HCT116 (cell line): Measurements from ENCODE around the gene SULT1C3. TPM values are rescaled to one million over a fixed set of nuclear protein-coding genes. Genes with fewer than 3 reads are reported as not detected.

Source experiments
- ATAC-seq: fragments of 200-7000 bp; cut with Tn5 transposase; 2 replicates; pipeline ENCODE4 v1.9.1; 2020; ENCODE audit warnings: mild to moderate bottlenecking, moderate library complexity
- BruUV-seq: library from RNA; stranded (reverse); fragments of 400-500 nt; replicated peaks from 2 replicates; lab custom pipeline; 2021; lab: Mats Ljungman, UMichigan
- CTCF ChIA-PET: fragments of 300-600 bp; sonication (Branson Sonifier 250); formaldehyde crosslinking; loops from one replicate; lab custom pipeline; 2021; ENCODE audit warnings: antibody characterized with exemption; lab: Charles Lee
- POLR2A ChIA-PET: fragments of 300-600, 350-600 bp; sonication (Branson Sonifier 250); formaldehyde crosslinking; loops from one replicate; lab custom pipeline; 2021; ENCODE audit warnings: antibody characterized with exemption; lab: Charles Lee
- RAD21 ChIA-PET, 2 experiments: fragments of 300-600 bp; sonication (Branson Sonifier 250); formaldehyde crosslinking; loops; one replicate each; lab custom pipeline; 2023; ENCODE audit warnings: low total read pairs in 2 of 2; ENCODE audit not compliant: uncharacterized antibody in 2 of 2, unreplicated experiment in 2 of 2, low non-redundant PET in 1 of 2; lab: Charles Lee
- DNase-seq: peaks from one replicate; pipeline ENCODE4 v3.0.0-alpha.2; 2010; ENCODE audit warnings: low read depth, low spot score
- H2AFZ ChIP-seq: fragments of 200-600 bp; shearing (Covaris generic), sonication (generic); 2 replicates; pipeline ENCODE4 v1.6.1; 2017; ENCODE audit warnings: low read depth, mixed run types, mixed read lengths, antibody characterized with exemption, low read length; ENCODE audit not compliant: poor library complexity, severe bottlenecking
- H3K27ac ChIP-seq: 2 replicates; pipeline ENCODE4 v1.5.1; 2012; ENCODE audit warnings: low read depth, low read length
- H3K27me3 ChIP-seq: fragments of 200-600 bp; sonication (generic); 2 replicates; pipeline ENCODE4 v1.6.1; 2016; ENCODE audit warnings: mixed run types, low read length, mixed read lengths; ENCODE audit not compliant: insufficient read depth
- H3K36me3 ChIP-seq, 2 experiments: fragments of 200-500 bp in 1 of 2; fragments of 200-600 bp in 1 of 2; sonication (Bioruptor generic) in 1 of 2; sonication (generic) in 1 of 2; 2 replicates each; pipeline versions ENCODE4 v1.5.1 to v1.6.1; 2014 to 2016; ENCODE audit warnings: low read length in 2 of 2, inconsistent platforms in 1 of 2, mixed read lengths in 1 of 2, mixed run types in 1 of 2; ENCODE audit not compliant: insufficient read depth in 2 of 2, control insufficient read depth in 1 of 2
- H3K4me1 ChIP-seq, 2 experiments: fragments of 200-600 bp in 1 of 2; sonication (generic) in 1 of 2; 2 replicates each; pipeline versions ENCODE4 v1.5.1 to v1.6.1; 2012 to 2017; ENCODE audit warnings: low read length in 2 of 2, inconsistent platforms in 1 of 2, mild to moderate bottlenecking in 1 of 2, mixed read lengths in 1 of 2, mixed run types in 1 of 2, moderate library complexity in 1 of 2; ENCODE audit not compliant: insufficient read depth in 2 of 2, control insufficient read depth in 1 of 2
- H3K4me2 ChIP-seq: fragments of 200-600 bp; sonication (generic); 2 replicates; pipeline ENCODE4 v1.6.1; 2017; ENCODE audit warnings: mixed run types, low read length, mixed read lengths
- H3K4me3 ChIP-seq, 2 experiments: fragments of 200-600 bp in 1 of 2; sonication (generic) in 1 of 2; replicated peaks in 1 of 2; 2 replicates each; pipeline ENCODE4 v1.5.1; 2011 to 2016; ENCODE audit warnings: low read length in 2 of 2, control low read depth in 1 of 2, low read depth in 1 of 2, mild to moderate bottlenecking in 1 of 2, mixed read lengths in 1 of 2, mixed run types in 1 of 2
- H3K79me2 ChIP-seq: fragments of 200-600 bp; sonication (generic); 2 replicates; pipeline ENCODE4 v1.6.1; 2017; ENCODE audit warnings: mild to moderate bottlenecking, mixed run types, low read length, moderate library complexity, mixed read lengths; ENCODE audit not compliant: insufficient read depth
- H3K9ac ChIP-seq: fragments of 200-600 bp; sonication (generic); 2 replicates; pipeline ENCODE4 v1.6.1; 2016; ENCODE audit warnings: low read length, mixed read lengths
- H3K9me2 ChIP-seq: fragments of 200-600 bp; sonication (generic), shearing (Covaris generic); 2 replicates; pipeline ENCODE4 v1.6.1; 2017; ENCODE audit warnings: mixed run types, mild to moderate bottlenecking, moderate library complexity; ENCODE audit not compliant: insufficient read depth
- H3K9me3 ChIP-seq, 2 experiments: fragments of 200-500 bp in 1 of 2; fragments of 200-600 bp in 1 of 2; sonication (Bioruptor generic) in 1 of 2; sonication (generic) in 1 of 2; 2 replicates each; pipeline ENCODE4 v1.6.1; 2014 to 2017; ENCODE audit warnings: low read length in 2 of 2, mixed read lengths in 2 of 2, inconsistent platforms in 1 of 2, low read depth in 1 of 2, mild to moderate bottlenecking in 1 of 2, mixed run types in 1 of 2, moderate library complexity in 1 of 2; ENCODE audit not compliant: control insufficient read depth in 1 of 2, insufficient read depth in 1 of 2
- H4K20me1 ChIP-seq: fragments of 200-600 bp; sonication (generic), shearing (Covaris generic); 2 replicates; pipeline ENCODE4 v1.6.1; 2017; ENCODE audit warnings: mixed run types, mild to moderate bottlenecking, moderate library complexity; ENCODE audit not compliant: insufficient read depth
- ATF3 ChIP-seq: IDR thresholded peaks from 2 replicates; pipeline ENCODE4 v1.6.1; 2012
- CBX3 ChIP-seq: IDR thresholded peaks from 2 replicates; pipeline ENCODE4 v1.6.1; 2012; ENCODE audit warnings: low read depth
- CEBPB ChIP-seq: IDR thresholded peaks from 2 replicates; pipeline ENCODE4 v1.6.1; 2012; ENCODE audit warnings: low read depth
- EZH2 ChIP-seq: fragments of 200-600 bp; sonication (generic); IDR thresholded peaks from 2 replicates; pipeline ENCODE4 v1.6.1; 2017; ENCODE audit warnings: antibody characterized with exemption, mixed run types
- FOSL1 ChIP-seq: IDR thresholded peaks from 2 replicates; pipeline ENCODE4 v1.6.1; 2012; ENCODE audit warnings: low read depth
- JUND ChIP-seq: IDR thresholded peaks from 2 replicates; pipeline ENCODE4 v1.6.1; 2012
- POLR2AphosphoS5 ChIP-seq: IDR thresholded peaks from 2 replicates; pipeline ENCODE4 v1.6.1; 2011; ENCODE audit warnings: mild to moderate bottlenecking, low read depth, low read length, moderate library complexity
- TCF7L2 ChIP-seq: IDR thresholded peaks from 2 replicates; pipeline ENCODE4 v1.7.0; 2011; ENCODE audit warnings: borderline replicate concordance, inconsistent platforms; ENCODE audit not compliant: insufficient read depth, insufficient read length; ENCODE audit errors: extremely low read depth
- YY1 ChIP-seq: IDR thresholded peaks from 2 replicates; pipeline ENCODE4 v1.6.1; 2011; ENCODE audit warnings: low read length, low read depth, moderate library complexity, mild to moderate bottlenecking; ENCODE audit not compliant: insufficient replicate concordance; ENCODE audit errors: extremely low read depth
- ZBTB33 ChIP-seq: IDR thresholded peaks from 2 replicates; pipeline ENCODE4 v1.6.1; 2011; ENCODE audit warnings: mild to moderate bottlenecking, low read length, moderate library complexity; ENCODE audit not compliant: insufficient replicate concordance; ENCODE audit errors: extremely low read depth
- ZFX ChIP-seq: fragments of 450-650 bp; IDR thresholded peaks from 2 replicates; pipeline ENCODE4 v1.6.1; 2017
- intact Hi-C: fragments of 100-400 bp; cut with micrococcal nuclease; formaldehyde crosslinking; loops from 2 replicates; pipeline ENCODE4 v1.10.0; 2022
- total RNA-seq: library from RNA; stranded (reverse); gene quantifications from one replicate; pipeline ENCODE4 v1.2.1, GENCODE V29; 2021; ENCODE audit not compliant: unreplicated experiment
- TF ChIP-seq, protein P1 (sequence below): IDR thresholded peaks from 2 replicates; pipeline ENCODE4 v1.6.1; 2012; ENCODE audit warnings: low read depth
- TF ChIP-seq, protein P2 (sequence below), 3 experiments: fragments of 200-600 bp in 1 of 3; sonication (generic) in 1 of 3; IDR thresholded peaks in 2 of 3; conservative IDR thresholded peaks in 1 of 3; 2 replicates each; pipeline ENCODE4 v1.5.1; 2012 to 2017; ENCODE audit warnings: low read depth in 2 of 3, low read length in 2 of 3, antibody characterized with exemption in 1 of 3, borderline replicate concordance in 1 of 3, control low read depth in 1 of 3, mild to moderate bottlenecking in 1 of 3, mixed read lengths in 1 of 3, mixed run types in 1 of 3, moderate library complexity in 1 of 3; ENCODE audit not compliant: insufficient read depth in 1 of 3

The SULT1C3 gene
- total RNA-seq, 1 experiment from 2014 or later, result not detected

- TF ChIP-seq, protein P1, sequence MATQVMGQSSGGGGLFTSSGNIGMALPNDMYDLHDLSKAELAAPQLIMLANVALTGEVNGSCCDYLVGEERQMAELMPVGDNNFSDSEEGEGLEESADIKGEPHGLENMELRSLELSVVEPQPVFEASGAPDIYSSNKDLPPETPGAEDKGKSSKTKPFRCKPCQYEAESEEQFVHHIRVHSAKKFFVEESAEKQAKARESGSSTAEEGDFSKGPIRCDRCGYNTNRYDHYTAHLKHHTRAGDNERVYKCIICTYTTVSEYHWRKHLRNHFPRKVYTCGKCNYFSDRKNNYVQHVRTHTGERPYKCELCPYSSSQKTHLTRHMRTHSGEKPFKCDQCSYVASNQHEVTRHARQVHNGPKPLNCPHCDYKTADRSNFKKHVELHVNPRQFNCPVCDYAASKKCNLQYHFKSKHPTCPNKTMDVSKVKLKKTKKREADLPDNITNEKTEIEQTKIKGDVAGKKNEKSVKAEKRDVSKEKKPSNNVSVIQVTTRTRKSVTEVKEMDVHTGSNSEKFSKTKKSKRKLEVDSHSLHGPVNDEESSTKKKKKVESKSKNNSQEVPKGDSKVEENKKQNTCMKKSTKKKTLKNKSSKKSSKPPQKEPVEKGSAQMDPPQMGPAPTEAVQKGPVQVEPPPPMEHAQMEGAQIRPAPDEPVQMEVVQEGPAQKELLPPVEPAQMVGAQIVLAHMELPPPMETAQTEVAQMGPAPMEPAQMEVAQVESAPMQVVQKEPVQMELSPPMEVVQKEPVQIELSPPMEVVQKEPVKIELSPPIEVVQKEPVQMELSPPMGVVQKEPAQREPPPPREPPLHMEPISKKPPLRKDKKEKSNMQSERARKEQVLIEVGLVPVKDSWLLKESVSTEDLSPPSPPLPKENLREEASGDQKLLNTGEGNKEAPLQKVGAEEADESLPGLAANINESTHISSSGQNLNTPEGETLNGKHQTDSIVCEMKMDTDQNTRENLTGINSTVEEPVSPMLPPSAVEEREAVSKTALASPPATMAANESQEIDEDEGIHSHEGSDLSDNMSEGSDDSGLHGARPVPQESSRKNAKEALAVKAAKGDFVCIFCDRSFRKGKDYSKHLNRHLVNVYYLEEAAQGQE, result no peak
- TF ChIP-seq, protein P2, sequence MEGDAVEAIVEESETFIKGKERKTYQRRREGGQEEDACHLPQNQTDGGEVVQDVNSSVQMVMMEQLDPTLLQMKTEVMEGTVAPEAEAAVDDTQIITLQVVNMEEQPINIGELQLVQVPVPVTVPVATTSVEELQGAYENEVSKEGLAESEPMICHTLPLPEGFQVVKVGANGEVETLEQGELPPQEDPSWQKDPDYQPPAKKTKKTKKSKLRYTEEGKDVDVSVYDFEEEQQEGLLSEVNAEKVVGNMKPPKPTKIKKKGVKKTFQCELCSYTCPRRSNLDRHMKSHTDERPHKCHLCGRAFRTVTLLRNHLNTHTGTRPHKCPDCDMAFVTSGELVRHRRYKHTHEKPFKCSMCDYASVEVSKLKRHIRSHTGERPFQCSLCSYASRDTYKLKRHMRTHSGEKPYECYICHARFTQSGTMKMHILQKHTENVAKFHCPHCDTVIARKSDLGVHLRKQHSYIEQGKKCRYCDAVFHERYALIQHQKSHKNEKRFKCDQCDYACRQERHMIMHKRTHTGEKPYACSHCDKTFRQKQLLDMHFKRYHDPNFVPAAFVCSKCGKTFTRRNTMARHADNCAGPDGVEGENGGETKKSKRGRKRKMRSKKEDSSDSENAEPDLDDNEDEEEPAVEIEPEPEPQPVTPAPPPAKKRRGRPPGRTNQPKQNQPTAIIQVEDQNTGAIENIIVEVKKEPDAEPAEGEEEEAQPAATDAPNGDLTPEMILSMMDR (IDR thresholded peaks at IDR 0.05 in 2 of 3, conservative IDR thresholded peaks at IDR 0.05 in 1 of 3; ENCODE audit: borderline replicate concordance in 1 of 3, insufficient read depth in 1 of 3, low read depth in 2 of 3, low read length in 2 of 3), result no peak
- TF ChIP-seq JUND, result no peak
Measured at GRCh38 chr2:108243566-108243965, 3.8 kb downstream of the SULT1C3 start (continued).

DNA sequence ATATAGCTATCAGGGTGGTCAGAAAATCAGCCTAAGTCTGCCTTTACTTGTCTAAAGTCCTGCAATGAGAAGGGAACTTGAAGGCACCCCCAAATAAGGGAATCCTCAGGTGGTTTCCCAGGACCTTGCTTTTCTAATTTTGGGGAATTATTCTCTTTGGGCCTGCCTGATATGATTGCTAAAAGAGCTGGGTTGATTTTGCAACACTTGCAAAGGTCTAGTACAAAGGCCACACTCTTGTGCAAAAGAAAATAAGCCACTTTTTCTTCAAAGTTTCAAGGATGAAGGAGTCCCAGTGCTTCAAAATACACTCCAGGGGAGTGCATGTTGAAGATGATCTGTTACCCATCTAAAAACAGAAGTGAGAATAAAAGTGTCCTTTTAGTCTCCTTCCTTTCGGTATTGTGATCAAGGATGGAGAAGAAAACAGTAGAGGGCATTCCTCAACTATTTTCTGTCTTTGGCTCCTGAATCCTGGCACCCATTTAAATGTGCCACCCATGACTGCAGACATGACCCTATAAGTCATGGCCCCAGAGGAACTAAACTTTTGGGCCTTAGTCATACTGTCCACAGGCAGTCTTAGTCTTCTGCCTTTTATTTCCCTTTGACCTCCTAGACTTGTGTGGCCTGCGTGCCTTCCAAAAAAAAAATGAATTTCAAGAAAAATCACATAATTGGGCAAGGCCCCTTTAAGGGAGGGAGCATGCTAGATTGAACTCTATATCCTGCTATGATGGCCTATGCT, 5.1 kb downstream of the SULT1C3 start:
- no peaks in the 10 kb centered on the region for H3K27me3 ChIP-seq
- POLR2A ChIA-PET, result no interaction called here
- DNase-seq (no peak), ATAC-seq (no peak)
- no peaks in the 10 kb centered on the region for H3K4me1 ChIP-seq
- H3K27ac ChIP-seq, result no peak overlapping the region
- no peak overlapping the region for H3K9ac ChIP-seq
- RAD21 ChIA-PET, result no interaction called here
- no peak overlapping the region for H3K4me3 ChIP-seq
- no peaks in the 10 kb centered on the region for H3K79me2 ChIP-seq
- H3K4me2 ChIP-seq, result no peak overlapping the region
- no peaks in the 10 kb centered on the region for H3K36me3 ChIP-seq
- no peaks in the 10 kb centered on the region for H3K9me2 ChIP-seq
- CTCF ChIA-PET, result no interaction called here
- no TSS peak for BruUV-seq
- H4K20me1 ChIP-seq, result no peaks in the 10 kb centered on the region
- H3K9me3 ChIP-seq, result no peaks in the 10 kb centered on the region
- no peak overlapping the region for H2AFZ ChIP-seq
- intact Hi-C loops, result no loop called here
- TF ChIP-seq ZFX (no peak), EZH2 (no peak), FOSL1 (no peak), ATF3 (no peak), CBX3 (no peak), CEBPB (no peak), ZBTB33 (no peak), TCF7L2 (no peak), POLR2AphosphoS5 (no peak), YY1 (no peak)
